ENCODE results near the gene C6orf47.

- TF ChIP-seq POLR2AphosphoS5 (IDR thresholded peaks at IDR 0.05; ENCODE audit: low read depth, low read length) (no peak), SIN3A (IDR thresholded peaks at IDR 0.05; ENCODE audit: borderline replicate concordance, insufficient read depth, low read depth, low read length) (no peak), TCF7L2 (IDR thresholded peaks at IDR 0.05; ENCODE audit: low read depth, low read length) (no peak)
- TF ChIP-seq, protein P1, sequence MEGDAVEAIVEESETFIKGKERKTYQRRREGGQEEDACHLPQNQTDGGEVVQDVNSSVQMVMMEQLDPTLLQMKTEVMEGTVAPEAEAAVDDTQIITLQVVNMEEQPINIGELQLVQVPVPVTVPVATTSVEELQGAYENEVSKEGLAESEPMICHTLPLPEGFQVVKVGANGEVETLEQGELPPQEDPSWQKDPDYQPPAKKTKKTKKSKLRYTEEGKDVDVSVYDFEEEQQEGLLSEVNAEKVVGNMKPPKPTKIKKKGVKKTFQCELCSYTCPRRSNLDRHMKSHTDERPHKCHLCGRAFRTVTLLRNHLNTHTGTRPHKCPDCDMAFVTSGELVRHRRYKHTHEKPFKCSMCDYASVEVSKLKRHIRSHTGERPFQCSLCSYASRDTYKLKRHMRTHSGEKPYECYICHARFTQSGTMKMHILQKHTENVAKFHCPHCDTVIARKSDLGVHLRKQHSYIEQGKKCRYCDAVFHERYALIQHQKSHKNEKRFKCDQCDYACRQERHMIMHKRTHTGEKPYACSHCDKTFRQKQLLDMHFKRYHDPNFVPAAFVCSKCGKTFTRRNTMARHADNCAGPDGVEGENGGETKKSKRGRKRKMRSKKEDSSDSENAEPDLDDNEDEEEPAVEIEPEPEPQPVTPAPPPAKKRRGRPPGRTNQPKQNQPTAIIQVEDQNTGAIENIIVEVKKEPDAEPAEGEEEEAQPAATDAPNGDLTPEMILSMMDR (IDR thresholded peaks at IDR 0.05), result no peak
- TF ChIP-seq, protein P2, sequence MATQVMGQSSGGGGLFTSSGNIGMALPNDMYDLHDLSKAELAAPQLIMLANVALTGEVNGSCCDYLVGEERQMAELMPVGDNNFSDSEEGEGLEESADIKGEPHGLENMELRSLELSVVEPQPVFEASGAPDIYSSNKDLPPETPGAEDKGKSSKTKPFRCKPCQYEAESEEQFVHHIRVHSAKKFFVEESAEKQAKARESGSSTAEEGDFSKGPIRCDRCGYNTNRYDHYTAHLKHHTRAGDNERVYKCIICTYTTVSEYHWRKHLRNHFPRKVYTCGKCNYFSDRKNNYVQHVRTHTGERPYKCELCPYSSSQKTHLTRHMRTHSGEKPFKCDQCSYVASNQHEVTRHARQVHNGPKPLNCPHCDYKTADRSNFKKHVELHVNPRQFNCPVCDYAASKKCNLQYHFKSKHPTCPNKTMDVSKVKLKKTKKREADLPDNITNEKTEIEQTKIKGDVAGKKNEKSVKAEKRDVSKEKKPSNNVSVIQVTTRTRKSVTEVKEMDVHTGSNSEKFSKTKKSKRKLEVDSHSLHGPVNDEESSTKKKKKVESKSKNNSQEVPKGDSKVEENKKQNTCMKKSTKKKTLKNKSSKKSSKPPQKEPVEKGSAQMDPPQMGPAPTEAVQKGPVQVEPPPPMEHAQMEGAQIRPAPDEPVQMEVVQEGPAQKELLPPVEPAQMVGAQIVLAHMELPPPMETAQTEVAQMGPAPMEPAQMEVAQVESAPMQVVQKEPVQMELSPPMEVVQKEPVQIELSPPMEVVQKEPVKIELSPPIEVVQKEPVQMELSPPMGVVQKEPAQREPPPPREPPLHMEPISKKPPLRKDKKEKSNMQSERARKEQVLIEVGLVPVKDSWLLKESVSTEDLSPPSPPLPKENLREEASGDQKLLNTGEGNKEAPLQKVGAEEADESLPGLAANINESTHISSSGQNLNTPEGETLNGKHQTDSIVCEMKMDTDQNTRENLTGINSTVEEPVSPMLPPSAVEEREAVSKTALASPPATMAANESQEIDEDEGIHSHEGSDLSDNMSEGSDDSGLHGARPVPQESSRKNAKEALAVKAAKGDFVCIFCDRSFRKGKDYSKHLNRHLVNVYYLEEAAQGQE (IDR thresholded peaks at IDR 0.05; ENCODE audit: insufficient read depth in 1 of 2, low read depth in 2 of 2, low read length in 1 of 2), result 0 out of 4 replicates have a peak, but pooled peaks of 1 of the 2 experiments have one; percentile 3
These were observed 41.8 kb upstream of the C6orf47 start for GRCh38 chr6:31702405-31702818.

Measured in Panc1 (cell line).